Ascending aorta (tissue), 2 donors: ENCODE data around the gene FSTL4. TPM values are rescaled to one million over a fixed set of nuclear protein-coding genes. Genes with fewer than 3 reads are reported as not detected.
"Not testable (repeated sequence)": the region's sequence is repeated elsewhere in the genome, so short reads cannot be mapped to it uniquely, and the experiment has no call there.

Experiments
- DNase-seq, 2 donors: peaks; one replicate each; pipeline ENCODE4 v3.0.0-alpha.2; 2019; ENCODE audit warnings: low spot score in 2 of 2
- H3K27ac ChIP-seq, 2 donors: fragments of 200-600 bp; sonication (generic); one replicate each; pipeline ENCODE4 v1.5.1; 2016 to 2017; ENCODE audit warnings: mild to moderate bottlenecking in 1 of 2
- H3K27me3 ChIP-seq: fragments of 200-600 bp; sonication (generic); one replicate; pipeline ENCODE4 v1.5.1; 2017
- H3K36me3 ChIP-seq, 2 donors: fragments of 200-600 bp; sonication (generic); one replicate each; pipeline ENCODE4 v1.5.1; 2016
- H3K4me1 ChIP-seq, 2 donors: fragments of 200-600 bp; sonication (generic); one replicate each; pipeline ENCODE4 v1.5.1; 2016 to 2017; ENCODE audit warnings: mild to moderate bottlenecking in 1 of 2
- H3K4me3 ChIP-seq, 2 donors: fragments of 200-600 bp; sonication (generic); one replicate each; pipeline ENCODE4 v1.5.1; 2016 to 2017; ENCODE audit warnings: mild to moderate bottlenecking in 1 of 2
- H3K9me3 ChIP-seq, 2 donors: fragments of 200-600 bp; sonication (generic); one replicate each; pipeline ENCODE4 v1.5.1; 2016
- CTCF ChIP-seq, 3 experiments: fragments of 200-600 bp in 2 of 3; fragments of 450-650 bp in 1 of 3; sonication (generic) in 2 of 3; IDR thresholded peaks; one replicate each; pipeline ENCODE4 v1.5.1; 2016 to 2019; ENCODE audit warnings: antibody characterized with exemption in 3 of 3, mild to moderate bottlenecking in 1 of 3, moderate library complexity in 1 of 3
- intact Hi-C: fragments of 100-400 bp; cut with DNase I; formaldehyde crosslinking; loops from one replicate; pipeline ENCODE4 v1.15.1; 2023
- total RNA-seq: library from RNA; depleted of rRNA; stranded (reverse); fragments of >200 nt; gene quantifications from one replicate; pipeline ENCODE4 v1.1.0, GENCODE V29; 2016

FSTL4 gene
- total RNA-seq, 1 donor from 2014 or later = 0.11 TPM

- Histone ChIP-seq H3K27ac (no peak overlapping the region), H3K9me3 (no peaks in the 10 kb centered on the region), H3K4me1 (no peaks in the 10 kb centered on the region), H3K36me3 (no peaks in the 10 kb centered on the region), H3K4me3 (no peak overlapping the region), H3K27me3 (no peaks in the 10 kb centered on the region)
- DNase-seq = no peak
- TF ChIP-seq CTCF (IDR thresholded peaks at IDR 0.05) = no peak
- intact Hi-C loops = no loop called here
Observed at GRCh38 chr5:133192716-133193115, 419.6 kb downstream of the FSTL4 start.

DNA sequence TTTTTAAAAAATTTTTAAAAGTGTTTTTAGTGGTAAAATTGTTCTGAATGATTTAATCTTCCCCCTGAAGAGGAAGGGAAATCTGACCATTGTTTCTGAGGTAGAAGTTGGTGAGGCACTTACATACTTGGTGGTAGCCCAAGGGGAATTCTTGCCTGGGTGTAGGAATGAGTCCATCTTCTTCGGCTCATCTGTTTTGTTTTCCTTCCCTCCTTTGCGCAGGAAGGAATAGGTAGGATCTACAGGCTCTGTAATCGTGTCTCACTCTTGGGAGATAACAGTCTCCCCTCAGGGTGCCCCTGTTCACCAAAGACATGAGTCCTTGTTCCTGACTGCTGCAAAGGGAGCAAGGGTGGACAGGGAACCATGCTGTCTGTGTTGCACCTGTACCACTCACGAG lies 422.5 kb downstream of the FSTL4 start:
- Histone ChIP-seq H3K9me3 (no peaks in the 10 kb centered on the region), H3K36me3 (no peaks in the 10 kb centered on the region), H3K27me3 (no peaks in the 10 kb centered on the region), H3K4me3 (no peak overlapping the region), H3K4me1 (no peaks in the 10 kb centered on the region), H3K27ac (no peak overlapping the region)
- TF ChIP-seq CTCF (IDR thresholded peaks at IDR 0.05) = no peak
- intact Hi-C loops = no loop called here
- no peak for DNase-seq

DNA sequence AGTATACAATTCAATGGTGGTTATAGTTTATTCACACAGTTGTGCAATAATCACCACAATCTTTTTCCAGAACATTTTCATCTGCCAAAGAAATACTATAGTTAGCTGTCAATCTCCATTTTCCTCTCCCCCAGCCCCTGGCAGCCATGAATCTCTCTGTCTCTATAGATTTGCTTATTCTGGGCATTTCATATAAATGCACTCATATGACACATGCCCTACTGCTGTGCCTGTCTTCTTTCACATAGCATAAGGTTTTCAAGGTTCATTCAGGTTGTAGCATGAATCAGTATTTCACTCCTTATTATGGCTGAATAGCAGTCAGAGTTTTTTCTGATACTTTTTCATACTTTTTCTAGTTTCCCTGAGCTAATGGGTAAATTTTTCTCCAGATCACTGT lies 432.9 kb downstream of the FSTL4 start:
- Histone ChIP-seq H3K9me3 (no peaks in the 10 kb centered on the region), H3K4me1 (no peaks in the 10 kb centered on the region), H3K36me3 (no peaks in the 10 kb centered on the region), H3K27me3 (no peaks in the 10 kb centered on the region), H3K4me3 (no peak overlapping the region), H3K27ac (no peak overlapping the region)
- TF ChIP-seq CTCF (IDR thresholded peaks at IDR 0.05) = no peak
- DNase-seq = no peak
- intact Hi-C loops = no loop called here

DNA sequence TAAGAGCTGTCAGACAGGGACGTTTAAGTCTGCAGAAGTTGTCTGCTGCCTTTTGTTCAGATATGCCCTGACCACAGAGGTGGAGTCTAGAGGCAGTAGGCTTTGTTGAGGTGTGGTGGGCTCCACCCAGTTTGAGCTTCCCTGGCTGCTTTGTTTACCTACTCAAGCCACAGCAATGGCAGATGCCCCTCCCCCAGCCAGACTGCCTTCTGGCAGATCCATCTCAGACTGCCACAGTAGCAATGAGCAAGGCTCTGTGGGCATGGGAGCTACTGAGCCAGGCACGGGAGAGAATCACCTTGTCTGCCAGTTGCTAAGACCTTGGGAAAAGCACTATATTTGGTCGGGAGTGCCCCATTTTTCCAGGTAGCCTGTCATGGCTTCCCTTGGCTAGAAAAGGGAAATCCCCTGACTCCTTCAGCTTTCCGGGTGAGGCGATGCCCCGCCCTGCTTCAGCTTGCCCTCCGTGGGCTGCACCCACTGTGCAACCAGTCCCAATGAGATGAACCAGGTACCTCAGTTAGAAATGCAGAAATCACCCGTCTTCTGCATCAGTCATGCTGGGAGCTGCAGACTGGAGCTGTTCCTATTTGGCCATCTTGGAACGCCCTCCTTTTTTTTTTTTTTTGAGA lies 441.5 kb downstream of the FSTL4 start:
- DNase-seq, H3K4me3 ChIP-seq, H3K27ac ChIP-seq, H3K9me3 ChIP-seq, H3K36me3 ChIP-seq, intact Hi-C loops, H3K27me3 ChIP-seq, H3K4me1 ChIP-seq: not testable (repeated sequence)

- Histone ChIP-seq H3K4me1 (no peaks in the 10 kb centered on the region), H3K27me3 (no peaks in the 10 kb centered on the region), H3K27ac (no peak overlapping the region), H3K4me3 (no peak overlapping the region), H3K36me3 (no peaks in the 10 kb centered on the region), H3K9me3 (no peaks in the 10 kb centered on the region)
- intact Hi-C loops = no loop called here
- TF ChIP-seq CTCF (IDR thresholded peaks at IDR 0.05) = no peak
- no peak for DNase-seq
Observed at GRCh38 chr5:133164759-133165158, 447.6 kb downstream of the FSTL4 start.

DNA sequence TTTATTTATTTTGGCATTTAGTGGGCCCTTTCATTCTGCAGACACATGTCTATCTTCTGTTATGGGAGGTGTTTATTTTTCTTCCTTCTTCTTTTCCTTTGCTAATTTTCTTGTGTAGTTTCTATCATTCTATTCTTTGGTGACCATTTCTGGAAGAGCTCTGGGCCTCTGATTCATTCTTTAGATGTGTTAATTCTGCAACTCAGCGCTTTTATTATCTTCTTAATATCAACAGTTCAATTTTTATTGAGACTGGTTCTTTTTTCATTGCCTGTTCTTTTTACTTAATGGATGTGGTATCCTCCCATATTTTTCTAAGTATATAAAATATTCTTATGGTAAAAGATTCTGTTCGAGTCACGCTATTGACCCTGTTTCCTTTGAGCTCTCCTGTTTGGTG lies 448.5 kb downstream of the FSTL4 start:
- Histone ChIP-seq H3K27me3 (no peaks in the 10 kb centered on the region), H3K4me3 (no peak overlapping the region), H3K4me1 (no peaks in the 10 kb centered on the region), H3K9me3 (no peaks in the 10 kb centered on the region), H3K27ac (no peak overlapping the region), H3K36me3 (no peaks in the 10 kb centered on the region)
- DNase-seq = no peak
- intact Hi-C loops = no loop called here
- no peak for TF ChIP-seq CTCF (IDR thresholded peaks at IDR 0.05)
